DND-41 (cell line): ENCODE measurements around the gene COA5.

Experiments
- EZH2 ChIP-seq: IDR thresholded peaks from 3 replicates; pipeline ENCODE4 v1.6.1; 2012; ENCODE audit warnings: borderline replicate concordance, low read depth, mild to moderate bottlenecking, moderate library complexity, low read length, inconsistent platforms; ENCODE audit not compliant: severe bottlenecking
- TF ChIP-seq, protein P1 (sequence below): IDR thresholded peaks from 2 replicates; pipeline ENCODE4 v1.5.1; 2012; ENCODE audit warnings: borderline replicate concordance, low read length, moderate library complexity, mild to moderate bottlenecking; ENCODE audit not compliant: poor library complexity, severe bottlenecking; ENCODE audit errors: extremely low read depth

DNA sequence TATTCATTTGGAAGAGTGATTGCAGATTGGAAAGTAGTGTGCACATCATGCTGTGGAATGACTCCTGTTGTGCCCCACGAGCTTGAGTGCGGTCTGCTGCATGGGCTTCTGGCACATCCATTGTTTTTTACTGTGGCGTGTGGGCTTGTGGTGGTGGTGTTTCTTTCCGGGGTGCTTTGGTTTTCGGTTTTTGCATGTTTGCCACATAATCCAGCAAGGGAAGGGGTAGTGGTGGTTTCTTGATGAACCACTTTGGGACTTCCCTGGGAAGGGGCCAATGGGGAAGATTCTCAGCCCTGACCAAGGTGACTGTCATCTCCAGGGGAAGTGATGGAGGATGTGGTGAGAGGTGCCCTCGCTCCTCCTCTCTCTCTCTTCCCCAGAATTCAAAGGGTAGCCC lies 57.0 kb downstream of the COA5 start:
- TF ChIP-seq, protein P1, sequence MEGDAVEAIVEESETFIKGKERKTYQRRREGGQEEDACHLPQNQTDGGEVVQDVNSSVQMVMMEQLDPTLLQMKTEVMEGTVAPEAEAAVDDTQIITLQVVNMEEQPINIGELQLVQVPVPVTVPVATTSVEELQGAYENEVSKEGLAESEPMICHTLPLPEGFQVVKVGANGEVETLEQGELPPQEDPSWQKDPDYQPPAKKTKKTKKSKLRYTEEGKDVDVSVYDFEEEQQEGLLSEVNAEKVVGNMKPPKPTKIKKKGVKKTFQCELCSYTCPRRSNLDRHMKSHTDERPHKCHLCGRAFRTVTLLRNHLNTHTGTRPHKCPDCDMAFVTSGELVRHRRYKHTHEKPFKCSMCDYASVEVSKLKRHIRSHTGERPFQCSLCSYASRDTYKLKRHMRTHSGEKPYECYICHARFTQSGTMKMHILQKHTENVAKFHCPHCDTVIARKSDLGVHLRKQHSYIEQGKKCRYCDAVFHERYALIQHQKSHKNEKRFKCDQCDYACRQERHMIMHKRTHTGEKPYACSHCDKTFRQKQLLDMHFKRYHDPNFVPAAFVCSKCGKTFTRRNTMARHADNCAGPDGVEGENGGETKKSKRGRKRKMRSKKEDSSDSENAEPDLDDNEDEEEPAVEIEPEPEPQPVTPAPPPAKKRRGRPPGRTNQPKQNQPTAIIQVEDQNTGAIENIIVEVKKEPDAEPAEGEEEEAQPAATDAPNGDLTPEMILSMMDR, result no peak
- TF ChIP-seq EZH2, result no peak
